ENCODE data around the gene EIF2B5. TPM values are rescaled to one million over a fixed set of nuclear protein-coding genes. Genes with fewer than 3 reads are reported as not detected.

The EIF2B5 gene
- total RNA-seq, 1 donor from 2014 or later = 54.9 TPM

DNA sequence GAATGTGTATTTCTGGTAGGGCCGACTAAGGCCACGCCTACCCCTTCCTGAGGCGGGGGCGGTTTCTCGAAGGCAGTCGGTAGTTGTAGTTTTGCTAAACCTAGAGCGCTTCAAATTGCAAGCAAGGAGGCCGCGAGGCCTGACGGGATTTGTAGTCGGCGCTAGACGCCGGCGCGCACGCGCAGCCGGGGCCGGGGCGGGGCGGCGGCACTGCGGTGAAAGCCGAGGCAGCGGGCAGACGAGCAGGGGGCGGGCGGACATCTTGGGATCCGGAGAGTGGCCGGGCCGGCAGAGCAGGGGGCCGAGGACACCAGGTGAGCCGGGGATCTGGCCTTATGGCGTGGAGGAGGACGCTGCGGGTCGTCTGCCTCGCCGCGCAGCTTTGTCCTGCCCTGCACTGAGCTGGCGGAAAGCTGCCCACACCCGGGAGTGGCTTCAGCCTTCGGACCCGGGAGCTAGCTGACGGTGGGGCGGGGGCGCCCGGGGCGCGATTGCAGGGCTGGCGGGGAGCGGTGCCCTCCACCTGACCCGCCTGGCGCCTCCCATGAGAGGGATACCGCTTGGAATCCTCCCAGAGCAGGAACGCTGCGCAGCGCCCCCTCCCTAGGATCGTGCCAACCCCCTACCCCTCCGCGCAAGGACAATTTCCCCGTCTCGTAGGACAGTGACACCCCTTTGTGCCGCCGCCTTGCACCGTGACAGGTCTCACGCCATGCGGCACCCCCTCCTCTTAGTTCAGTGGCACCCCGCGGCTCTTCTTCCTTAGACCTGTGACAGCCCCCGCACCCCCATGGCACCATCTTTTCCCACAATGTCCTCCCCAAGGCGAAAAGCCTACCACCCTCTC is 39.7 kb downstream of the EIF2B5 start, which contains the start of gene AP2M1:
AP2M1 (plus strand) TSS at position 210 of the 847 bp plus-strand sequence. CDS start 2,139 bp downstream, outside the sequence.
- DNase-seq = peak; percentile 99

DNA sequence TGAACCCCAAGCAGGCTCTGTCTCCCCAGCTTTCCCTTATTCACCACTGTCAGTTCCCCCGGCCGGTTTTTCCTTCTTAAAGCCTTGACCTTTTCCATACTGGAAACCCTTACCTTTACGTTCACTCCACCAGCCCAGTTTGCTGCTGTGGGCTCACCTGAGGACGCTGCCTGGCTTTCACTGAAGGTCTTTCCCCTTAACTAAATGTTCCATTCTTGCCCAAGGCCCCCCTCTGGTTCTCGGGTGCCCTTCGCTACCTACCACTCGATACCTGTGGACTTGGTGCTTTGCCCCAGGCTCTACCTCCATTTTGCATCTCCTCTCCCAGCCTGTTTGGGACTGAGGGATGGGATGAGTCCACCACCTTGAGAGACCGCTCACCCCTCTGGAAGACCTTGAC is 40.3 kb downstream of the EIF2B5 start:
- DNase-seq = no peak

DNA sequence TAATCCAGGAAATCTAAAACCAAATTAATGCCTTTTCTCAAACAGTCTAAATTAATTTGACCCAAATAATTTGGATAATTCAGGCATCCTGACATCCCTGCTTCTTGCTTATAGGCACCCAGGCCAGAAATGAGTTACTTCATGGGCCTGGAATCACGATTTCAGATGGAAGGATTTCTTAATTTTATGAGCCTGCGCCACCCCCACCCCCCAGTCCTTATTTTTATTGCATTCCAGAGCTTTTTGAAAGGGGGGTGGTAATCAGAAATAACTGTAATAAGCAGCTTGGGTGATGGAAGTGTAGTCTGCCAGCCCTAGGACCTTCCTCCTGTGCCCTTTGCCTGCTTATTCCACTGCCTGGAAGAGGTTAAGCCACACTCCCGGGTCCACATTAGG is 40.8 kb downstream of the EIF2B5 start:
- DNase-seq = no peak

DNA sequence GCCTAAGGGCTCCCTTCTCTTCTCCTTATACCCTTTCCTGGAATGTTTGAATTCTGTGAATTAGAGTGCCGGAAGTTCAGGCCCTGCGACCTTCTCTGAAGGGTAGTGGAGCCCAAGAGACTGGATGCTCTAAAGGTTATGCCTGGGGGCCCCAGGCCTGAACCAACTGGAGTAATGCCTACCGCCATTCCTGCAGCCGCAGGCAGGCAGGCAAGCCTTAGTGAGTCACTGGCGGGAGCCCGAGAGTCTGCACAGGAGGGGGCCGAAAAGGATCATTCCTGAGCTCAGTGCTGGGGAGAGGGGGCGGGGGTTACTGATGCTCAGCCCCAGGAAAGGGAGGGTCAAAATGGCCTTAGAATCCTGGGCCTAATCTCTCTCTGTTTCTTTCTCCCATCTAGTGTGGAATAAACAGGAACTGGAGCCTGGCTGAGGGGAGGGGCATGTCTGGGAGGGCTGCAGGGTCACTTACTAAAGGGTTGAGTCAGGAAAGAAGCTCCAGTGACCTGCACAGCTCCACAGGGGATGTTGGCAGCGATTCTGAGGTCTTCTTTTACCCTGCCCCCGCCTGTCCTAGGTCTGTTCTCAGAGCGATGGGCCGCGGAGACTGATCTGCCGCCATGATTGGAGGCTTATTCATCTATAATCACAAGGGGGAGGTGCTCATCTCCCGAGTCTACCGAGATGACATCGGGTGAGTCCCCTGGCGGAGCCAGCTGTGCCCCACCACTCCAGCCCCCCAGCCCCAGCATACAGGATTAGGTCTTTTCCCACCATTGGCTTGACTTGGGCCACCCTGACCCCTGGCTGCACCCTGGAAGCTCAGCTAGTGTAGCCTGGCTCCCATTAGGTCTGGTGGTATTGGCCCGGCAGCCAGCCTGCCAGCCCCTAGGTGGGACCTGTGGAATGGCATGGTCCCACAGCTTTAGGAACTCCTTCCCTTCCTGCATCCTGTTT is 41.5 kb downstream of the EIF2B5 start:
- DNase-seq = peak; percentile 70

DNA sequence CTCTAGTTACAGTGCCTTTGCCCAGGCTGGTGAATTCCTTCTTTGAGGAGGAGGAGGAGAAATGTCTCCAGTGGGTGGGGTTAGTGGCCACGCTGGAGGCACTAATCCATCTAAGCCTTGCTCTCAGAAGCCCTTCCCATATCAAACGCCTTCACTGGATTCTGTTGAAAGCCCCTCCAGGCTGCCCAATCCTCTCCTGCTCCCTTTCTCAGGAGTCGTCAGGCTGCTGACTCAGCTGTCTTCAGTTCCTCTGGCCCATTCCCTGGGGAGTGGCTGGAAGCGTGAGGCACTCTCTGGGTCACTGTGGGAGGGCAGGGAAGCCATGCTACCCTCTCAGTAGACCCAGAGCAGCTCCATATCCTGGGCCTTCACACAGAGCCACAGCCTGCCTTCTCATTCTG is 42.2 kb downstream of the EIF2B5 start:
- no peak for DNase-seq

DNA sequence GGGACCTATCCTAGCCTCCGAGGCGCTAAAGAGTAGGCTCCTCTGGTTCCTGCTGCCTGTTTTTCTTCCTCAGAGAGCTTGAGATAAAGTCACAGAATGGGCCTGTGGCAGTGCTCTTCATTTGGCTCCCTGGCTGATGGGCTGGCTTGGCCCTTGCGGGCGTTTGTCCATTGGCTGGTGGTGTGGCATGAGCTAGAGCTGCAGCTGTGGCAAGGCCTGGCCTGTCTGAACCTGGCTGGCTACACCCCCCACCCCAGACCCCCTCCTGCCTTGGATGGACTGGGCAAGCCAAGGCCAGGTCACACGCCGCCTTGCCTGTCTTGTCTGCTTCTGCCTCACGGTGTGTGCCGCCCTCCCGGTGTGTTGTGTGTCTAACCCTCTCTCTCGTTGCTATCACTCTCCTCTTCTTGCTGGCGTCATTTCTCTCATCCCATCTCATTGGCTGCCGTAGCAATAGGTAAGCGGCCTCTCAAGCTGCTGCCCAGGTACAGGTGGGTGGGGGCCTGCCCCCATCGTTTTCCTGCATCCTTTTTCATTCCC is 42.7 kb downstream of the EIF2B5 start:
- DNase-seq = no peak

DNA sequence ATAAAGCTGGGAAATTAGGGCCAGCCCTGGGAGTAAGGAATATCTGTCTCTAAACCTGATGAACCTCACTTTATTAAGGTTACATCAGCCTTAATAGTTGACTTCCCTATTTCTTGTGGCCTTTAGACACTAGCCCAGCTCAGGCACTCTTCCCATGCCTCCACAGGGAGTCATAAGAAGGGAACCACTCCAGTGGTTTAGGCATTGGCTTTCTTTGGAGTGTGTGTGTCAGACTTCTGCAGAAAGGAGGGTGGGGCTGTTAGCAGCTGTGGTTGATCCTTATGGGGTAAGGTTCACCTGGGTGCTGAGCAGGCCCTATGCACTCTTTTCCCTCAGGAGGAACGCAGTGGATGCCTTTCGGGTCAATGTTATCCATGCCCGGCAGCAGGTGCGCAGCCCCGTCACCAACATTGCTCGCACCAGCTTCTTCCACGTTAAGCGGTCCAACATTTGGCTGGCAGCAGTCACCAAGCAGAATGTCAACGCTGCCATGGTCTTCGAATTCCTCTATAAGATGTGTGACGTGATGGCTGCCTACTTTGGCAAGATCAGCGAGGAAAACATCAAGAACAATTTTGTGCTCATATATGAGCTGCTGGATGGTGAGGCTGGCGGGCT is 43.5 kb downstream of the EIF2B5 start:
- DNase-seq = no peak

DNA sequence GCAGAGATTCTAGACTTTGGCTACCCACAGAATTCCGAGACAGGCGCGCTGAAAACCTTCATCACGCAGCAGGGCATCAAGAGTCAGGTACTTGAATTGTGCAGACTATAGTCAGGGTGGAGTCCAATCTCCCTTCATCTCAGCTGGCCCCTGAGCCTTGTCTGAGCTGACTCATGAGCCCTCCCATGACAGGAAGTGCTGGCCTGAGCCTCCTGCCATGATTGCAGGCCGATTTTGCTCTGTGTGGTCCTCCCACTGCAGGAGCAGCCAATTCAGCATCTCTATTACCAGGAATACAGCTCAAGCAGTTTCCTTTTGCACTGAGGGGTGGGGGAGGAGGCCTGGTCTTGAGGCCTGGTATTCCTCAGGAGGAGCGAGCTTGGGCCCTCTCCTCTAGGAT is 45.0 kb downstream of the EIF2B5 start:
- DNase-seq = no peak

DNA sequence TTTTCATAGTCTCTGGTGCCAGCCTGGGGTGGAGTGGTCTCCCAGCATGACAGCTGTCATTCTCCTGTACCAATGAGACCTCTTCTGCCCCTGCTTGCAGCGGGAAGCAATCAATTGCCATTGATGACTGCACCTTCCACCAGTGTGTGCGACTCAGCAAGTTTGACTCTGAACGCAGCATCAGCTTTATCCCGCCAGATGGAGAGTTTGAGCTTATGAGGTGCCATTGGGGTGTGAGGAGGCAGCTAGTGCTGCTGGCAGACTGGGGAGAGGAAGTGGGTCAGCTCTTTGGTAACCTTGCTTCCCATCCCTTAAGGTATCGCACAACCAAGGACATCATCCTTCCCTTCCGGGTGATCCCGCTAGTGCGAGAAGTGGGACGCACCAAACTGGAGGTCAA is 46.4 kb downstream of the EIF2B5 start:
- DNase-seq = no peak

DNA sequence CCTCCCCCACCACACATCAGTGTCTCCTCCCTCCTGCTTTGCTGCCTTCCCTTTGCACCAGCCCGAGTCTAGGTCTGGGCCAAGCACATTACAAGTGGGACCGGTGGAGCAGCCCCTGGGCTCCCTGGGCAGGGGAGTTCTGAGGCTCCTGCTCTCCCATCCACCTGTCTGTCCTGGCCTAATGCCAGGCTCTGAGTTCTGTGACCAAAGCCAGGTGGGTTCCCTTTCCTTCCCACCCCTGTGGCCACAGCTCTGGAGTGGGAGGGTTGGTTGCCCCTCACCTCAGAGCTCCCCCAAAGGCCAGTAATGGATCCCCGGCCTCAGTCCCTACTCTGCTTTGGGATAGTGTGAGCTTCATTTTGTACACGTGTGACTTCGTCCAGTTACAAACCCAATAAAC is 48.5 kb downstream of the EIF2B5 start:
- no peak for DNase-seq

DNA sequence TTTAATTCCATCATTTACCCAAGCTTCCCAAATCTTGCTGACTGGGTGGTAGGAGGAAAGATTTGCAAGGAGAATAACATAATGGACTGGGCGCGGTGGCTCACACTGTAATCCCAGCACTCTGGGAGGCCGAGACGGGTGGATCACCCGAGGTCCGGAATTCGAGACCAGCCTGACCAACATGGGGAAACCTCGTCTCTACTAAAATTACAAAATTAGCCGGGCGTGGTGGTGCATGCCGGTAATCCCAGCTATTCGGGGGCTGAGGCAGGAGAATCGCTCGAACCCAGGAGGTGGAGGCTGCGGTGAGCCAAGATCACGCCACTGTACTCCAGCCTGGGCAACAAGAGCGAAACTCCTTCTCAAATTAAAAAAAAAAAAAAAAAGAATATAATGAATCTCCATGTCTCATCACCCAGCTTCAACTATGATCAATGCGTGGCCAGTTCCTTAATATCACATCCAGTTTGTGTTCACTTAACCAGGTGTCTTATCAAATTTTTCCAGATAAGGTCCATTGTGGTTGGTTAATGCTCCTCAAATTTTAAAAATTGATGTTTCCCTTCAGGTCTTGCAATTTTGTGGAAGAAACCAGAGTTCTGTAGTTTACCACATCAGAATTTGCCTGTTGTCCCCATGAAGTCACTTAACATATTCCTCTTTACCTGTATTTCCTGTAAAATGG is 49.5 kb downstream of the EIF2B5 start:
- no peak for DNase-seq

DNA sequence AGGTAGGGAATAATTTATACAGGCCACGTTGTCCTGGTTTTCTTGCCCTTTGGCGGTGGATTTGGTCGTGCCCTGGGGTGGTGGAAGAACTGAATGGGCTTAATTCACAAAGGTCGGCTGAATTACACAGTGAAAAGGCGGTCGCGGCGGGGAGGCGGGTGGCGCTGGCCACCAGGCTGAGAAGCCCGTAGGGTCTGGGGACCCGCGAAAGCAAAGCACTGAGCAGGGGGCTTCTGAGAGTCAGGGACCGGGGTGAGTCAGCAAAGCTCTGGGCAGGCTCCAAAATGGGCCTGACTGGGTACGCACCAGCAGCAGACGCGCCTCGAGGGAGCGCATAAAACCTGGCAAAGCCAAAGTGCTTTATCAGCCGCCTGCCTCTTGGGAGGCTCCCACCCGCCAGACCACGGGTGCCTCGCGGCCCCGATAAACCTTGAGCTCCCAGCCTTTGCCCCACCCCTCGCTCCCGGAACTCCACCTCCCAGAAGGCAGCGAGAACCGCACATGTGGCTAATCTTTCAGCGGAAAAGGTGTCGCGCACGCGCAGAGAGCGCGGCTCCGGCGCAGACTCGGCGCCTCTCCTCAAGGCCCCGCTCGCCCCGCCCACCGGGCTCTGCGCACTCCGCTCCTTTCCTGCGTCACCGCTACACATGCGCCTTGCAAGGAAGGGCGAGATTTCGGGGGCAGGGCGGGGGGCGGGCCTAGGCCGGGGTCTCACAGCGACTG is 50.5 kb downstream of the EIF2B5 start:
- DNase-seq = peak; percentile 100

DNA sequence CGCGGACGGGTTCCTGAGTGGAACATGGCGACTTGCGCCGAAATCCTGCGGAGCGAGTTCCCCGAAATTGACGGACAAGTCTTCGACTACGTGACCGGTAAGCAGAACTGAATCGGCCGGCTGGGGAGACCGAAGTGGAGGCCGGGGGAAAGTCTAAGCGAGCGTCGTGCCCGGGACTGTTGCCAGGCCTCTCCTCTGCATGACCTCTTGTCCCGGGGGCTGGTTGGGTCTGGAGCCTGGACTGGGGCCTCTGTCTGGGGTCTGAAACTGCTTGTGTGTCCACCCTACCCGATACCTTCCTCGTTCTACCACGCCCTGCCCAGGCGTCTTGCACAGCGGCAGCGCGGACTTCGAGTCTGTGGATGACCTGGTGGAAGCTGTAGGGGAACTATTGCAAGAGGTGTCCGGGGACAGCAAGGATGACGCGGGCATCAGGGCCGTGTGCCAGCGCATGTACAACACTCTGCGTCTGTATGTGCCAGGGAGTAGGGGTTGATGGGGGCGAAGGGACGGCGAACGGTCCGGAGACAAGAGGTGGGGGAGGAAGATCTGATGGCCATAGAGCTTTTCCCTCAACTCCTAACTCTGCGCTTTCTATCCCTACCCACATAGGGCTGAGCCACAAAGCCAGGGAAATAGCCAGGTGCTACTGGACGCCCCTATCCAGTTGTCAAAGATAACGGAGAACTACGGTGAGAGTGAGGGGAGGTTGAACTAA is 51.2 kb downstream of the EIF2B5 start, which contains the start of gene ABCF3:
ABCF3 (plus strand) TSS at position 16 of the 718 bp plus-strand sequence; CDS start at position 25, 9 bp downstream.
- no peak for DNase-seq

DNA sequence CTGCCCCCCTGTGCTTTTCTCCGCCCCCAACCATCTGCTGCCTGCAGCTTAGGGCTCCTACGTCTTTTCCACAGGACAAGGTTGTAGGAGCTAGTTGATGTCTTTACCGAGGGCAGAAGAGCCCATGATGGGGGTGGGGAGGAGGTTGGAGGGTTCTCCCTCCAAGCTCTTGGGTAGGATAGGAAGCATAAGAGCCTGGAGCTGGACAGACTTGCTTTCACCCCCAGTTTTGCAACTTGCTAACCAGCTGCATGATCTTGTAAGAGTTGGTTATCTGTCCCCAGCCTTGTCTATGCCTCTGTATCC is 51.7 kb downstream of the EIF2B5 start:
- no peak for DNase-seq

DNA sequence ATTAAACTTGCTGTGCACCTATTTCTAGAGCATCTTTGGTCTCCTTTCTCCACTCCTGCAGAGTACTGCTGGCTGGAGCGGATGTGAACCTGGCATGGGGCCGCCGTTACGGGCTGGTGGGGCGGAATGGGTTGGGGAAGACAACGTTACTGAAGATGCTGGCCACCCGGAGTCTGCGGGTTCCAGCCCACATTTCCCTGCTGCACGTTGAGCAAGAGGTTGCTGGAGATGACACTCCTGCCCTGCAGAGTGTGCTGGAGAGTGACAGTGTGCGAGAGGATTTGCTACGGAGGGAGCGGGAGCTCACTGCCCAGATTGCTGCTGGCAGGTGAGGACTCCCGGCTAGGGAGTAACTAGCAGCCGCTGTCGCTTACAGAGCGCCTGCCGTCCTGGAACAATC is 52.9 kb downstream of the EIF2B5 start:
- no peak for DNase-seq

DNA sequence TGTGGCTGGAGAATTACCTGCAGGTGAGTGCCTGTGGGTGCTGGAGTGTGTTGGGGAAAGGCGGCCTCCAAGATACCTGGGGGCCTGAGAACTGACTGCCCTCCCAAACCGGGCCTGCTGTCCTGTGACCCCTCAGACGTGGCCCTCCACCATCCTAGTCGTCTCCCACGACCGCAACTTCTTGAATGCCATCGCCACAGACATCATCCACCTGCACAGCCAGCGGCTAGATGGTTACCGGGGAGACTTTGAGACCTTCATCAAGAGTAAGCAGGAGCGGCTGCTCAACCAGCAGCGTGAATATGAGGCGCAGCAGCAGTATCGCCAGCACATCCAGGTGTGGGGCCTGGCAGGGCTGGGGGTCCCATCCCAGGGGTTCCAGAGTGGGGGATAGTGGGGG is 54.3 kb downstream of the EIF2B5 start:
- no peak for DNase-seq

DNA sequence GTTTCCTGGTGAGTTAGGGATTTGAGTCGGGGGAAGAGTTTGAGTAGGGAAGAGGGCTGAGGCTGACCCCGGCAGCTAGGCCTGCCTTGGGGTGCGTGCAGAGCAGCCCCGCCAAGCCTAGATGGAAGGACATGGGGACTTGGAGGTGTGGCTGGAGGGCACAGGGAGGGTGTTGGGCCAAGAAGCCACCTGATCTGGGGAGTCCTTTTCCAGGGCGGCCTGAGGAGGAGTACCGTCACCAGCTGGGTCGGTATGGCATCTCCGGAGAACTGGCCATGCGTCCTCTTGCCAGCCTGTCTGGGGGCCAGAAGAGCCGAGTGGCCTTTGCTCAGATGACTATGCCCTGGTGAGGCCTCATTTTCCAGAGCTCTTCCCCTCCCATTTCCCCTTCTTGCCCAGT is 57.7 kb downstream of the EIF2B5 start:
- no peak for DNase-seq

DNA sequence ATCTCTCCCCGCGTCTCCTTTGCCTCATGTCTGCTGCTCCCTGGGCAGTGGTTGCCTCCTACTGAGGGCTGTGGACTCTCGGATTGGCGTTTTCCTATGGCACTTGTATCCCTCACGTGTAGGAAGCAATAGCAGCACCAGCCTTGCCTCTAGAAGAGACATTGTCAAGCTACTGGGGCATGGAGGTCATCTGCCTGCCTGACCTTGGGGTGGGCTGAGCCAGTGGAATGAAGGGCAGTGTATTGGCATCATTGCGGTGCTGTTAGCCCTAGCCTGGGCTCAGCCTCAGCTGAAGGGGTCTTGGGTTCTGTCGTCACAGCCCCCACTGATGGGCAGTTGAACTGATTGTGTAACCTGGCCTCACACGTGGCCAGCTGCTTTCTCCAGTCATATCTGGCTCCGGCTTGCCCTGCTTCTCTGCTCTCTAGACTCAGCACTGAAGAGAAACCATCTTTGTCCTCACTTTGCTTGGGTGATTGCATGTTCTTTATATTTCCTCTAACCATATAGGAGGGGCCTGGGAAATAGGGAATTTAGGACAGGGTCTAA is 58.9 kb downstream of the EIF2B5 start:
- DNase-seq = no peak
